Chondrocyte (in vitro differentiated cells): ENCODE data around the gene NUP210. TPM values are rescaled to one million over a fixed set of nuclear protein-coding genes. Genes with fewer than 3 reads are reported as not detected.

Experiments
- DNase-seq: peaks from one replicate; pipeline ENCODE4 v3.0.0; 2021; ENCODE audit warnings: mixed read lengths, low spot score
- H3K27ac Mint-ChIP-seq: one replicate; pipeline ENCODE4 v1.8.0; 2021; ENCODE audit warnings: mild to moderate bottlenecking, moderate library complexity, mixed read lengths; ENCODE audit not compliant: unreplicated experiment
- H3K27me3 Mint-ChIP-seq: 2 replicates; pipeline ENCODE4 v1.8.0; 2021; ENCODE audit warnings: low read depth, mixed read lengths
- H3K36me3 Mint-ChIP-seq: 2 replicates; pipeline ENCODE4 v1.8.0; 2021; ENCODE audit warnings: low read depth, mixed read lengths
- H3K4me1 Mint-ChIP-seq: 2 replicates; pipeline ENCODE4 v1.8.0; 2021; ENCODE audit warnings: low read depth, mild to moderate bottlenecking, mixed read lengths
- H3K4me3 Mint-ChIP-seq: one replicate; pipeline ENCODE4 v1.8.0; 2021; ENCODE audit warnings: mild to moderate bottlenecking, moderate library complexity, mixed read lengths; ENCODE audit not compliant: unreplicated experiment
- H3K9me3 Mint-ChIP-seq: 2 replicates; pipeline ENCODE4 v1.8.0; 2021; ENCODE audit warnings: low read depth, mixed read lengths
- CTCF ChIP-seq: fragments of 200-600 bp; sonication (generic); IDR thresholded peaks from 2 replicates; pipeline ENCODE4 v1.5.0; 2021; ENCODE audit warnings: antibody characterized with exemption, mild to moderate bottlenecking, moderate library complexity
- total RNA-seq: library from RNA; stranded (reverse); gene quantifications from 3 replicates; pipeline ENCODE4 v1.2.1, GENCODE V29; 2021

Gene NUP210
- total RNA-seq, 1 donor from 2014 or later = 0.72 TPM

DNA sequence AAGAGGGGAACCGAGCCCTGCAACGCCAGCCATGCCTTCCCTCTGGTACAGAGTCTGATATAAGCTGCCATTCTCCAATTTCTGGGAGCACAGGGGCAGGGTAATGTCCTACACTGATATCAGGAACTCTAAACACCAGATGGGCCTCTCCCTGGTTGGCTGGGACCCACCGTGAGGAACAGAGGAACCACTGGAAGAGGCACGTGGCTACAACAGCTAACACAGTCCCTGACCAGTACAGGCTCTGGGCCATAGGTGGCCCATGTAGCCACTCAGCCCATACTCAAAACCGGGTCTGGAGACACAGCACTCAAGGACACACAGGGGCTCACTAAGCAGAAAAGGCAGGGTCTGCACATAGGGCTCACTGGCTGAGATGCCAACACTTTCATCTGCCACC lies 13.9 kb downstream of the NUP210 start:
- Mint-ChIP-seq H3K36me3 (peaks cover 2% of the 10 kb centered on the region), H3K27me3 (peaks cover 2% of the 10 kb centered on the region), H3K4me3 (no peak overlapping the region), H3K9me3 (peaks cover 12% of the 10 kb centered on the region), H3K4me1 (no peaks in the 10 kb centered on the region), H3K27ac (no peak overlapping the region)
- no peak for TF ChIP-seq CTCF
- DNase-seq = no peak

DNA sequence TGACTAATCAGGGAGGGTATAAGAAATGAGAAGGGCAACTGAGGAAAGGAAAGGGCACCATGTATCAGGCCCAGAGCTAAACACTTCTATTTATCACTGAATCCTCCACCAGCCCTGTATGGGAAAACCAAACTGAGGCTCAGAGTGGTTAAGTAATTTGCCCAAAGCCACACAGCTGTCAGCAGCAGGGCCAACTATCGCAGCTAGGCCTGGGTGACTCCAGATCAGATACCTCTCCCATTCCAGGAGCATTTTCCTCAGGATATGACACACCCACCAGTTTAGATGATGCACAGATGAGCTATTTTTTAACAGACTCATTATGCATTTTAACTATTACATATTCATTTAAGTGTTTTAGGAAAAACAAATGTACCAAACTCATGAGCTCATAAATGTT lies 14.5 kb downstream of the NUP210 start:
- no peak overlapping the region for H3K4me3 Mint-ChIP-seq
- H3K27me3 Mint-ChIP-seq = peaks cover 2% of the 10 kb centered on the region
- TF ChIP-seq CTCF = no peak
- no peak overlapping the region for H3K27ac Mint-ChIP-seq
- peaks cover 12% of the 10 kb centered on the region for H3K9me3 Mint-ChIP-seq
- no peaks in the 10 kb centered on the region for H3K4me1 Mint-ChIP-seq
- DNase-seq = no peak
- H3K36me3 Mint-ChIP-seq = peaks cover 2% of the 10 kb centered on the region

GRCh38 chr3:13404626-13405452 lies 15.3 kb downstream of the NUP210 start:
- Mint-ChIP-seq H3K4me1 (no peaks in the 10 kb centered on the region), H3K27ac (no peak overlapping the region), H3K4me3 (no peak overlapping the region), H3K27me3 (peaks cover 2% of the 10 kb centered on the region), H3K9me3 (peaks cover 12% of the 10 kb centered on the region), H3K36me3 (peaks cover 2% of the 10 kb centered on the region)
- DNase-seq = no peak
- no peak for TF ChIP-seq CTCF

- Mint-ChIP-seq H3K9me3 (peaks cover 12% of the 10 kb centered on the region), H3K36me3 (peaks cover 2% of the 10 kb centered on the region), H3K27me3 (peaks cover 2% of the 10 kb centered on the region), H3K27ac (no peak overlapping the region), H3K4me3 (no peak overlapping the region), H3K4me1 (no peaks in the 10 kb centered on the region)
- TF ChIP-seq CTCF = no peak
- no peak for DNase-seq
Measured at GRCh38 chr3:13403847-13404246, 16.3 kb downstream of the NUP210 start.

DNA sequence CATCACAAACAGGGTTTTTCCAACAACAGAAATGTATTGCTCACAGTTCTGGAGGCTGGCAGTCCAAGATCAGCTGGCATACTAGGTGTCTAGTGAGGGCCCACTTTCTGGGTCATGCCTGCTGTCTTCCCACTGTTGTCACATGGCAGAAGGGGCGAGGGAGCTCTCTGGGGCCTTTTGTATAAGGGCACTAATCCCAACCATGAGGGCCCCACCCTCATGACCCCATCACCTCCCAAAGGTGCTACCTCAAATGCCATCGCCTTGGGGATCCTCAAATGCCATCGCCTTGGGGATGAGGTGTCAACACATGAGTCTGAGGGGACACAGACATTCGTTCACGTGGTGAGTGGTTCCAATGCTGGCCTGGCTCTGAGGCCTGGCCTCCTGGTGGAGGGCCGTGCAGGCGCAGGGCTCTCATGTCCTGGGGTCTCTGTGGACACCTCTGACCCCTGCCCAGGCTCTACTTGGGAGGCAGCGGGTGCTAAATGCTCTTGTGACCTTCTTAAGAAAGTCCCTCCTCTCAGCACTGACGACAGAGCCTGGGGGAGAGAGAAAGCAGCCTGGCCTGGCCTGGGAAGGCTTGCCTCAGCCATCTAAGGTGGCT lies 16.8 kb downstream of the NUP210 start:
- H3K4me1 Mint-ChIP-seq = no peaks in the 10 kb centered on the region
- H3K4me3 Mint-ChIP-seq = no peak overlapping the region
- DNase-seq = no peak
- no peak overlapping the region for H3K27ac Mint-ChIP-seq
- H3K9me3 Mint-ChIP-seq = peaks cover 11% of the 10 kb centered on the region
- TF ChIP-seq CTCF = no peak
- H3K27me3 Mint-ChIP-seq = peaks cover 2% of the 10 kb centered on the region
- peaks cover 2% of the 10 kb centered on the region for H3K36me3 Mint-ChIP-seq
